GM12891 (cell line): ENCODE results near the gene CR1.
"Not testable (repeated sequence)": the region's sequence is repeated elsewhere in the genome, so short reads cannot be mapped to it uniquely, and the experiment has no call there.

Experiments
- POLR2A ChIP-seq: IDR thresholded peaks from 2 replicates; pipeline ENCODE4 v1.6.1; 2011; ENCODE audit warnings: low read depth, low read length, control low read depth
- POLR2AphosphoS5 ChIP-seq: IDR thresholded peaks from 2 replicates; pipeline ENCODE4 v1.6.1; 2011; ENCODE audit warnings: low read depth, low read length, control low read depth
- POU2F2 ChIP-seq: IDR thresholded peaks from 2 replicates; pipeline ENCODE4 v1.6.1; 2011; ENCODE audit warnings: low read depth, mild to moderate bottlenecking, control low read depth, low read length, moderate library complexity
- TAF1 ChIP-seq: IDR thresholded peaks from 2 replicates; pipeline ENCODE4 v1.6.1; 2011; ENCODE audit warnings: low read depth, low read length, control low read depth

DNA sequence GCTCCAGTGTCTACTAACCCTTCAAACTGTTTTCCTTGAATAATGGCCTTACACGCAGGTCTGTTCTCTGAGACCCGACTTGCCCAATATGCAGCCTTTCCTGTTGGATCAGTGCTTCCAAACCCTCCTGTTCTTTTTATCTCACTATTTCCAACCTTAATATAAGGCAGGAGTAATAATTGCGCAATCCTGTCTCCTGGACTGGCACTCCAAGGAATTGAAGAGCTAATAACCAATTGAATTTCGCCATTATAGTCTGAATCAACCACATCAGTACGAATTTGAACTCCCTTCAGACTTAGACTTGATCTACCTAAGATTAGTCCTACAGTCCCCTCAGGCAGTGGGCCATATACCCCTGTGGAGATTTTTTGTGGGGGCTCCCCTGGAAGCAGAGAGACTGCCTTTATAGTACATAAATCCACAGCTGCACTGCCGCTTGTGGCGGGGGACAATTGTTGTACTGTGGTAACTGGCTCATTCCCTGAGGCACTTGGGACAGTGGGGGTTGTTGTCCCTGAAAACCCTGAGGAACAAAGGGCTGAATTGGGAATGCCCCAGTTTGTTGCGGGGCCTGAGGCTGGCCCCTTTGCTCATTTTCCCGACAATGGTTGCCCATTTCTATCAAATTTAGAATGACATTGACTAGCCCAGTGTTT lies 142.7 kb downstream of the CR1 start:
- not testable (repeated sequence) for TF ChIP-seq POU2F2, POLR2A, POLR2AphosphoS5, TAF1
